ENCODE data around the gene PHYH.

- TF ChIP-seq CTCF (IDR thresholded peaks at IDR 0.05; ENCODE audit: insufficient read depth, low read depth, low read length) = no peak
- TF ChIP-seq EZH2 (IDR thresholded peaks at IDR 0.05; ENCODE audit: insufficient read depth, low read length) = no peak
These were observed 22.8 kb upstream of the PHYH start for GRCh38 chr10:13322615-13323148.

Data from astrocyte (in vitro differentiated cells and primary cell).